Iris pigment epithelial cell (primary cell): Measurements from ENCODE around the gene RNF113A.
A peak's percentile ranks its signal among the peaks of the same experiment; 100 is the strongest.
"Not testable (repeated sequence)": the region's sequence is repeated elsewhere in the genome, so short reads cannot be mapped to it uniquely, and the experiment has no call there.

Experiments used
- DNase-seq: peaks from one replicate; pipeline ENCODE4 v3.0.0-alpha.2; 2011; ENCODE audit warnings: low read depth

The RNF113A gene

DNA sequence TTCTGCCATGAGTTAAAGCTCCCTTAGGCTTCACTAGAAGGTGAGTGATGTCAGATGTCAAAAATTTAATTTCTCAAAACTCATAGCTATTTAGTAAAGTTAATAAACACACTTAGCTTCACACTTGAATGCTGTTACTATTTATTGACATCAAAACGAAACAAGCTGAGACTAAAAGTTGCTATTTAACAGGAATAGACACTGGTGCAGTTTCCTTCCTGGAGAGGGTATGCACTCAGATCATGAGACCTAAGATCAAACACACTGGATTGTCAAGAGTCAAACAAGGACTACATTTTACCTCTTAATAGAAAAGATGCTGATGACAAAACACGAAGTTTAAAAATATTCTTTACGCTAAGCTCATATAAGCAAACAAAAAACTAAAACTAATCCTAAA lies 37.6 kb downstream of the RNF113A start:
- no peak for DNase-seq

DNA sequence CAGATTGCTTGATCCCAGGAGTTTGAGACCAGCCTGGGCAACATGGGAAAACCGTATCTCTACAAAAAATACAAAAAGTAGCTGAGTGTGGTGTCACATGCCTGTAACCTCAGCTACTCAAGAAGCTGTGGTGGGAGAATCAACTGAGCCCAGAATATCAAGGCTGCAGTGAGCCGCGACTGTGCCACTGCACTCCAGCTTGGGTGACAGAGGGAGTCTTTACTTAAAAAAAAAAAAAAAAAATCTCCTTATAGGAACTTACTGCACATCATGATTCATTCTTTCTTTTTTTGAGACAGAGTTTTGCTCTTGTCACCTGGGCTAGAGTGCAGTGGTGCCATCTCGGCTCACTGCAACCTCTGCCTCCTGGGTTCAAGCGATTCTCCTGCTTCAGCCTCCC lies 43.1 kb downstream of the RNF113A start:
- no peak for DNase-seq

DNA sequence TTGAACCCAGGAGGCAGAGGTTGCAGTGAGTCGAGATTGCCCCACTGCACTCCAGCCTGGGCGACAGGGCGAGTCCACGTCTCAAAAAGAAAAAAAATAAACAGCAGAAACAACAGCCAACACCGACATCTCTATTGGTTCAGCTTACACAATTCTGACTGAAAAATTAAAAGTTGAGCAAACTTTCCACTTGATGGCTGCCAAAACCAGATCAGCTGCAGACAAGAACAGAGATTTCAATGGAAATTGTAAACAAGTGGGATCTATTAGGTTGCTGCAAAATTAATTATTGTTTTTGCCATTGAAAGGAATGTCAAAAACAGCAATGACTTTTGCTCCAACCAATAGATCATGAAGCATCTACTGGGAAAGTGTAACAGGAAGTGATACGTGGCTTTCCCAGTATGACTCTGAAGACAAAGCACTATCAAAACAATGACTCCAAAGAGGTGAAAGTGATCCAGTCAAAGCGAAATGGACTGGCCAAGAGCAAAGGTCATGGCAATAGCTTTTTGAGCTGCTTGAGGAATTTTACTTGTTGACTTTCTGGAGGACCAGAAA lies 45.1 kb downstream of the RNF113A start:
- DNase-seq: peak; percentile 46

DNA sequence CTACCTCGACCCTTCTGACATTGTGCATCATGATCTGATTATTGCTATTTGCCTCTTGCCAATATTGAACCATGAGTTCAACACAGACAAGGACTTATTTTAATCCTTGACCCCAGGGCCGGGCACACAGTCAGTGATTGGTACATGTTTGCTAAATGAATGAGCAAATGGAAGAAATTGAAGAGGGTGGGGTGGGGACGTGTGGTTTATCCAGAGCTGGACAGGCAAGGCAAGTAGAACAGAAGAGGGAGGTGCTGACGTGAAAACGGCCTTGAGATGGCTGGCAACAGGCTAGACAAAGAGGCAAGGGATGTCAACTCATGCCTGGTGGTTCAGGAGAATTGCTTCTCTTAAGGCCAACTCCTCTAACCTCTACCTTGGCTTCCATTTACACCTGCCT lies 47.3 kb downstream of the RNF113A start:
- not testable (repeated sequence) for DNase-seq

DNA sequence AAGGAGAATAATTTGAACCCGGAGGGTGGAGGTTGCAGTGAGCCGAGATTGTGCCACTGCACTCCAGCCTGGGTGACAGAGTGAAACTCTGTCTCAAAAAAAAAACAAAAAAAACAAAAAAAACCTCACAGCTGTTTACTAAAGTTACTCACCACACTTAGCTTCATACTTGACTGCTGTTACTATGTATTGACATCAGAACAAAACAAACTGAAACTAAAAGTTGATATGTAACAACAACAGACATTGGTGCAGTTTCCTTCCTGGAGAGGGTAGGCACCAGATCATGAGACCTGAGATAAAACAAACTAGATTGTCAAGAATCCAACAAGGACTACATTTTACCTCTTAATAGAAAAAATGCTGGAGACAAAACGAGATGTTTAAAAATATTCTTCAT lies 49.8 kb downstream of the RNF113A start:
- DNase-seq: peak; percentile 44
